H1 (cell line): Measurements from ENCODE around the gene BCL3.

Source experiments
- CBX5 ChIP-seq: fragments of 300-800, 300-1000 bp; sonication (generic); IDR thresholded peaks from 2 replicates; pipeline ENCODE4 v1.7.1; 2016; ENCODE audit warnings: antibody characterized with exemption, low read length, low read depth
- CEBPB ChIP-seq: IDR thresholded peaks from 2 replicates; pipeline ENCODE4 v1.6.1; 2012; ENCODE audit warnings: low read depth, low read length
- CHD1 ChIP-seq: IDR thresholded peaks from 2 replicates; pipeline ENCODE4 v1.6.1; 2012; ENCODE audit warnings: low read depth, low read length, improper control_type of control experiment
- CREB1 ChIP-seq: IDR thresholded peaks from 2 replicates; pipeline ENCODE4 v1.6.1; 2012; ENCODE audit warnings: inconsistent platforms
- EP300 ChIP-seq, 2 experiments: IDR thresholded peaks; 1 replicate in 1 of 2; 2 replicates in 1 of 2; pipeline ENCODE4 v1.6.1; 2011 to 2012; ENCODE audit warnings: low read depth in 2 of 2, low read length in 2 of 2, mild to moderate bottlenecking in 2 of 2, borderline replicate concordance in 1 of 2, inconsistent platforms in 1 of 2, moderate library complexity in 1 of 2
- EZH2 ChIP-seq: fragments of 200-600 bp; sonication (generic); IDR thresholded peaks from 2 replicates; pipeline ENCODE4 v1.7.1; 2012; ENCODE audit warnings: low read depth, mild to moderate bottlenecking, moderate library complexity, low read length, inconsistent platforms; ENCODE audit not compliant: severe bottlenecking
- HDAC6 ChIP-seq: IDR thresholded peaks from one replicate; pipeline ENCODE4 v1.7.1; 2012; ENCODE audit warnings: low read depth, mild to moderate bottlenecking, inconsistent platforms, low read length, moderate library complexity
- PHF8 ChIP-seq: fragments of 200-600 bp; sonication (generic); conservative IDR thresholded peaks from 2 replicates; pipeline ENCODE4 v1.7.1; 2012; ENCODE audit warnings: low read depth, mild to moderate bottlenecking, inconsistent platforms, low read length, moderate library complexity
- POLR2A ChIP-seq, 2 experiments: IDR thresholded peaks; 1 replicate in 1 of 2; 2 replicates in 1 of 2; pipeline ENCODE4 v1.6.1; 2011; ENCODE audit warnings: low read depth in 2 of 2, low read length in 2 of 2, mild to moderate bottlenecking in 2 of 2; ENCODE audit errors: control extremely low read depth in 1 of 2
- RAD21 ChIP-seq, 2 experiments: IDR thresholded peaks in 1 of 2; conservative IDR thresholded peaks in 1 of 2; 2 replicates each; pipeline ENCODE4 v1.6.1; 2011; ENCODE audit warnings: low read depth in 2 of 2, low read length in 2 of 2, improper control_type of control experiment in 1 of 2, inconsistent platforms in 1 of 2, mild to moderate bottlenecking in 1 of 2, moderate library complexity in 1 of 2
- RFX5 ChIP-seq: IDR thresholded peaks from 2 replicates; pipeline ENCODE4 v1.6.1; 2011; ENCODE audit warnings: low read depth, low read length, improper control_type of control experiment, borderline replicate concordance
- USF2 ChIP-seq: IDR thresholded peaks from 2 replicates; pipeline ENCODE4 v1.6.1; 2011; ENCODE audit warnings: low read length, improper control_type of control experiment
- TF ChIP-seq, protein P1 (sequence below), 3 experiments: IDR thresholded peaks; 1 replicate in 2 of 3; 2 replicates in 1 of 3; pipeline versions ENCODE4 v1.5.1 to v1.6.1; 2011; ENCODE audit warnings: low read length in 3 of 3, mild to moderate bottlenecking in 3 of 3, inconsistent platforms in 2 of 3, low read depth in 1 of 3, moderate library complexity in 1 of 3; ENCODE audit not compliant: insufficient read depth in 1 of 3; ENCODE audit errors: control extremely low read depth in 1 of 3

GRCh38 chr19:44738603-44739558 is 9.6 kb upstream of the BCL3 start:
- TF ChIP-seq CBX5 = no peak
- TF ChIP-seq POLR2A (IDR thresholded peaks at IDR 0.05; ENCODE audit: control extremely low read depth in 1 of 2, low read depth in 2 of 2, low read length in 2 of 2) = no peak
- no peak for TF ChIP-seq CEBPB
- TF ChIP-seq, protein P1, sequence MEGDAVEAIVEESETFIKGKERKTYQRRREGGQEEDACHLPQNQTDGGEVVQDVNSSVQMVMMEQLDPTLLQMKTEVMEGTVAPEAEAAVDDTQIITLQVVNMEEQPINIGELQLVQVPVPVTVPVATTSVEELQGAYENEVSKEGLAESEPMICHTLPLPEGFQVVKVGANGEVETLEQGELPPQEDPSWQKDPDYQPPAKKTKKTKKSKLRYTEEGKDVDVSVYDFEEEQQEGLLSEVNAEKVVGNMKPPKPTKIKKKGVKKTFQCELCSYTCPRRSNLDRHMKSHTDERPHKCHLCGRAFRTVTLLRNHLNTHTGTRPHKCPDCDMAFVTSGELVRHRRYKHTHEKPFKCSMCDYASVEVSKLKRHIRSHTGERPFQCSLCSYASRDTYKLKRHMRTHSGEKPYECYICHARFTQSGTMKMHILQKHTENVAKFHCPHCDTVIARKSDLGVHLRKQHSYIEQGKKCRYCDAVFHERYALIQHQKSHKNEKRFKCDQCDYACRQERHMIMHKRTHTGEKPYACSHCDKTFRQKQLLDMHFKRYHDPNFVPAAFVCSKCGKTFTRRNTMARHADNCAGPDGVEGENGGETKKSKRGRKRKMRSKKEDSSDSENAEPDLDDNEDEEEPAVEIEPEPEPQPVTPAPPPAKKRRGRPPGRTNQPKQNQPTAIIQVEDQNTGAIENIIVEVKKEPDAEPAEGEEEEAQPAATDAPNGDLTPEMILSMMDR (IDR thresholded peaks at IDR 0.05; ENCODE audit: control extremely low read depth in 1 of 3, insufficient read depth in 1 of 3, low read depth in 1 of 3, low read length in 3 of 3) = no peak
- TF ChIP-seq HDAC6 = no peak
- TF ChIP-seq EP300 (IDR thresholded peaks at IDR 0.05; ENCODE audit: borderline replicate concordance in 1 of 2, low read depth in 2 of 2, low read length in 2 of 2) = no peak
- no peak for TF ChIP-seq CHD1
- no peak for TF ChIP-seq EZH2
- no peak for TF ChIP-seq RFX5
- no peak for TF ChIP-seq PHF8
- TF ChIP-seq RAD21 (IDR thresholded peaks at IDR 0.05 in 1 of 2, conservative IDR thresholded peaks at IDR 0.05 in 1 of 2; ENCODE audit: low read depth in 2 of 2, low read length in 2 of 2) = no peak
- no peak for TF ChIP-seq USF2
- TF ChIP-seq CREB1 = no peak
